Activated B cell treated with CpG ODN at 0.5 μM for 24 hours (primary cell): ENCODE results near the gene GNMT. TPM values are rescaled to one million over a fixed set of nuclear protein-coding genes. Genes with fewer than 3 reads are reported as not detected.

ENCODE experiments used
- ATAC-seq: fragments of 200-7000 bp; cut with Tn5 transposase; one replicate; pipeline ENCODE4 v1.10.0; 2021; ENCODE audit warnings: low read depth, mild to moderate bottlenecking, moderate library complexity
- CTCF ChIA-PET: fragments of 350-600 bp; sonication (Branson Sonifier 250); formaldehyde crosslinking; loops from one replicate; lab custom pipeline; 2021; ENCODE audit warnings: antibody characterized with exemption; lab: Charles Lee
- POLR2A ChIA-PET: fragments of 350-600 bp; sonication (Branson Sonifier 250); formaldehyde crosslinking; loops from one replicate; lab custom pipeline; 2021; ENCODE audit warnings: antibody characterized with exemption; lab: Charles Lee
- DNase-seq: peaks from one replicate; pipeline ENCODE4 v3.0.0; 2022
- H3K27ac Mint-ChIP-seq: one replicate; pipeline ENCODE4 v1.8.0; 2020; ENCODE audit warnings: mixed read lengths
- H3K27me3 Mint-ChIP-seq: one replicate; pipeline ENCODE4 v1.8.0; 2021; ENCODE audit warnings: mixed read lengths
- H3K36me3 Mint-ChIP-seq: one replicate; pipeline ENCODE4 v1.8.0; 2021; ENCODE audit warnings: low read depth, mixed read lengths
- H3K4me1 Mint-ChIP-seq: one replicate; pipeline ENCODE4 v1.8.0; 2021; ENCODE audit warnings: mixed read lengths
- H3K4me3 Mint-ChIP-seq: one replicate; pipeline ENCODE4 v1.8.0; 2020; ENCODE audit warnings: mild to moderate bottlenecking, mixed read lengths
- H3K9me3 Mint-ChIP-seq: one replicate; pipeline ENCODE4 v1.8.0; 2020; ENCODE audit warnings: mixed read lengths
- intact Hi-C: fragments of 100-400 bp; cut with micrococcal nuclease; formaldehyde crosslinking; loops from one replicate; pipeline ENCODE4 v1.15.1; 2024
- total RNA-seq: library from RNA; stranded (reverse); gene quantifications from 2 replicates; pipeline ENCODE4 v1.2.3, GENCODE V29; 2022
- TF ChIP-seq, protein P1 (sequence below): fragments of 200-600 bp; IDR thresholded peaks from one replicate; pipeline ENCODE4 v1.8.0; 2022; ENCODE audit warnings: antibody characterized with exemption, mild to moderate bottlenecking

The GNMT gene
- total RNA-seq, 1 donor from 2014 or later = 2.3 TPM

DNA sequence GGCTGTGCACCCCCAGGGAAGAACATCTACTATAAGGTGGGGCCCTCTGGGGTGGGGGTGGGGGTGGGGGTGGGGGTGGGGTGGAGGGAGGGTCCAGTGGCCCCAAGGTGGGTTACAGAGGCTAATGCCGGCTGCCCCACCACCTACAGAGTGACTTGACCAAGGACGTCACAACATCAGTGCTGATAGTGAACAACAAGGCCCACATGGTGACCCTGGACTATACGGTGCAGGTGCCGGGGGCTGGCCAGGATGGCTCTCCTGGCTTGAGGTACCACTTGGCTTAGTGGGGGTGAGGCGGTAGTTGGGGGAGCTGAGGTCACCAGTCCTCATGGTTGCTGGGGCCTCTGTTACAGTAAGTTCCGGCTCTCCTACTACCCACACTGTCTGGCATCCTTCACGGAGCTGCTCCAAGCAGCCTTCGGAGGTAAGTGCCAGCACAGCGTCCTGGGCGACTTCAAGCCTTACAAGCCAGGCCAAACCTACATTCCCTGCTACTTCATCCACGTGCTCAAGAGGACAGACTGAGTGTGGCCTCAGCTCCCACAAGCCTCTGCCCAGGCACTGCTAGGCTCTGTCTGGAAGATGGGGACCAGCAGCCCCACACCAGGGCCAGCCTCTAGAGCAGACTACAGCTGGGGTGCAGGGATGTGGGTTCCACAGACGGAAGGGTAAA, 2.8 kb downstream of the GNMT start:
- Mint-ChIP-seq H3K27ac (no peak overlapping the region), H3K36me3 (peaks cover 27% of the 10 kb centered on the region), H3K4me3 (no peak overlapping the region), H3K4me1 (peaks cover 14% of the 10 kb centered on the region), H3K27me3 (no peaks in the 10 kb centered on the region), H3K9me3 (no peaks in the 10 kb centered on the region)
- POLR2A ChIA-PET = interaction anchor here (0.6 kb wide), 1 partner anchor 48 kb away, joined by 3 read pairs; no protein-coding TSS in a partner anchor
- intact Hi-C loops = no loop called here
- ATAC-seq = no peak
- DNase-seq = no peak
- TF ChIP-seq, protein P1, sequence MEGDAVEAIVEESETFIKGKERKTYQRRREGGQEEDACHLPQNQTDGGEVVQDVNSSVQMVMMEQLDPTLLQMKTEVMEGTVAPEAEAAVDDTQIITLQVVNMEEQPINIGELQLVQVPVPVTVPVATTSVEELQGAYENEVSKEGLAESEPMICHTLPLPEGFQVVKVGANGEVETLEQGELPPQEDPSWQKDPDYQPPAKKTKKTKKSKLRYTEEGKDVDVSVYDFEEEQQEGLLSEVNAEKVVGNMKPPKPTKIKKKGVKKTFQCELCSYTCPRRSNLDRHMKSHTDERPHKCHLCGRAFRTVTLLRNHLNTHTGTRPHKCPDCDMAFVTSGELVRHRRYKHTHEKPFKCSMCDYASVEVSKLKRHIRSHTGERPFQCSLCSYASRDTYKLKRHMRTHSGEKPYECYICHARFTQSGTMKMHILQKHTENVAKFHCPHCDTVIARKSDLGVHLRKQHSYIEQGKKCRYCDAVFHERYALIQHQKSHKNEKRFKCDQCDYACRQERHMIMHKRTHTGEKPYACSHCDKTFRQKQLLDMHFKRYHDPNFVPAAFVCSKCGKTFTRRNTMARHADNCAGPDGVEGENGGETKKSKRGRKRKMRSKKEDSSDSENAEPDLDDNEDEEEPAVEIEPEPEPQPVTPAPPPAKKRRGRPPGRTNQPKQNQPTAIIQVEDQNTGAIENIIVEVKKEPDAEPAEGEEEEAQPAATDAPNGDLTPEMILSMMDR = no peak
- CTCF ChIA-PET = interaction anchor here (1.2 kb wide), 1 partner anchor 180 kb away, joined by 3 read pairs; no protein-coding TSS in a partner anchor

DNA sequence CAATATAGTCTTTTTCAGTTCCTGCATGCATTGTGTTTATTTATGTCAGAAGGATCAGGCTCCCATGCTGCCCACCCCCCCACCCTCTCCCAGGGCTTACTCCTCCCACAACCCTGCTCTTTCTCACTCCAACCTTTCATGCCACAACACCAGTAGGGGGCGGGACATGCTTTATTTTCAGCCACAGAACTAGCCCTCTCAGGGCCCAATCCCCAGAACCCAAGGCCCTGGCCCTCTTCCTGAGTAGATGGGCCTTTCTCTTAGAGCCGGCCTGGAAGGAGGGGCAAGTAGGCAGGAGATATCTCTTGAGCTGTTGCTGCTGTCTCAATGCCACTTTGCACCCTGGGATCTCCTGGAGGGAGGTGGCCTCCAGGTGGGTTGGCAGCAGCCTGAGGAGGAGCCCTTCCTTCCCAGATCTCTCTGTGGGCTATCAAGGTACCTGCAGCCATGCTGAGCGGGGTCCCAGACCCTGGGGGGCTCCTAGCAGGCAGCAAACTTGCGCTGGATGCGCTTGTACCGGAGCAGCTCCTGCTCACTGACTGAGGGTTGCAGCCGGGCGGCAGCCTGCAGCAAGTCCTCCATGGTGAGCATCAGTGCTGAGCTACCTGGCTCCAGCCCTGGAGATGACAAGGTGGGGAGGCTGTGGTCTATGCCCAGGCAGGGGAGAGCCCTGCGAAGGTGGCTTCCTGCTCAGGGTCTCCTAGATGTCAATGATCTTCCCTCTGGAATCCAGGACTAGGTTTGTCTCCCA, 3.5 kb downstream of the GNMT start:
- no peak overlapping the region for H3K4me3 Mint-ChIP-seq
- no peak for ATAC-seq
- TF ChIP-seq, protein P1 = no peak
- no peak overlapping the region for H3K27ac Mint-ChIP-seq
- intact Hi-C loops = no loop called here
- H3K36me3 Mint-ChIP-seq = peaks cover 27% of the 10 kb centered on the region
- DNase-seq = no peak
- H3K4me1 Mint-ChIP-seq = peaks cover 14% of the 10 kb centered on the region
- CTCF ChIA-PET = interaction anchor here (1.2 kb wide), 1 partner anchor 180 kb away, joined by 3 read pairs; no protein-coding TSS in a partner anchor
- H3K9me3 Mint-ChIP-seq = no peaks in the 10 kb centered on the region
- H3K27me3 Mint-ChIP-seq = no peaks in the 10 kb centered on the region
- POLR2A ChIA-PET = interaction anchor here (0.6 to 1.6 kb wide), 3 partner anchors 49 to 302 kb away, joined by 3 to 4 read pairs (median 3); partner anchors contain the start of genes KLHDC3 and MEA1

DNA sequence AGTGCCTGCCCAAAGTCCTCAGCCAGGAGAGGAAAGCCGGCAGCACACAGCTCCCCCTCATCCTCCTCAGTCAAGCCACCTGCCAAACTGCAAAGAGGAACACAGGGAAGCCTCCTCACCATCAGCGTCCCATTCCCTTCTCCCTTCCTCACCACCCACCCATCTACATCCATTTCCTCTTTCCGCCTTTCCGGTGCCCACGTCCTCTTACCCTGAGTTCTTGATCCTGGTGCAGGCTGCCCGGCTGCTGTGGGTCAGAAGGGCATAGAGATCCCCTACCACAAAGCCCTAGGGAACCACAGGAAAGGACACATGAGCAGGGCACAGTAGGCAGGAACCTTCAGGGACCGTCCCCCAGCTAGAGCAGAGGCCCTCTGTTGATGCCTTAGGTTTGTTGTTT, 6.0 kb downstream of the GNMT start:
- TF ChIP-seq, protein P1 = no peak
- Mint-ChIP-seq H3K4me3 (no peak overlapping the region), H3K27me3 (no peaks in the 10 kb centered on the region), H3K36me3 (peaks cover 28% of the 10 kb centered on the region), H3K4me1 (peaks cover 1% of the 10 kb centered on the region), H3K9me3 (no peaks in the 10 kb centered on the region), H3K27ac (no peak overlapping the region)
- POLR2A ChIA-PET = interaction anchor here (0.5 kb wide), 1 partner anchor 36 kb away, joined by 3 read pairs; no protein-coding TSS in a partner anchor
- no peak for ATAC-seq
- CTCF ChIA-PET = no interaction called here
- intact Hi-C loops = no loop called here
- no peak for DNase-seq

DNA sequence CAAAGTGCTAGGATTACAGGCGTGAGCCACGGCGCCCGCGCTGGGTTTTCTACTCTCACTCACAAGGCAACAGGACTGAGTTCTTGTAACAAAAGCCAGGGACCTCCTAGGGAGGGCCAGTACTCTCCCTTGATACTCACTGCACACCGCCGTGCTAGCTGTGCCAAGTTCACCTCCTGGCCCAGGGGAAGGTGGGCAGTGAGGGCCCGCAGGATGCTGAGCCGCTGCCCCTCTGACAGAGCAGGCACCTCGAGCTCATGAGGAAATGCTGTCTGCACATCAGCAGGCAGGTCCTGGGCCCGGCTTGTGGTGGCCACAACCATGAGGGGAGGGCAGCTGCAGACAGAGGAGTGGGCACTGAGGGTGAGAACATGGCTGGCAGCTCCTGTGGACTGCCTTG, 6.7 kb downstream of the GNMT start:
- POLR2A ChIA-PET = no interaction called here
- CTCF ChIA-PET = no interaction called here

More for the DNA sequence above, 6.7 kb downstream of the GNMT start:
- Mint-ChIP-seq H3K4me3 (no peak overlapping the region), H3K36me3 (peaks cover 31% of the 10 kb centered on the region), H3K9me3 (no peaks in the 10 kb centered on the region), H3K27me3 (no peaks in the 10 kb centered on the region), H3K27ac (no peak overlapping the region), H3K4me1 (peaks cover 2% of the 10 kb centered on the region)
- TF ChIP-seq, protein P1 = no peak
- DNase-seq (no peak), ATAC-seq (no peak)
- intact Hi-C loops = no loop called here
